Measurements from ENCODE around the gene OSBPL3.

OSBPL3 gene

DNA sequence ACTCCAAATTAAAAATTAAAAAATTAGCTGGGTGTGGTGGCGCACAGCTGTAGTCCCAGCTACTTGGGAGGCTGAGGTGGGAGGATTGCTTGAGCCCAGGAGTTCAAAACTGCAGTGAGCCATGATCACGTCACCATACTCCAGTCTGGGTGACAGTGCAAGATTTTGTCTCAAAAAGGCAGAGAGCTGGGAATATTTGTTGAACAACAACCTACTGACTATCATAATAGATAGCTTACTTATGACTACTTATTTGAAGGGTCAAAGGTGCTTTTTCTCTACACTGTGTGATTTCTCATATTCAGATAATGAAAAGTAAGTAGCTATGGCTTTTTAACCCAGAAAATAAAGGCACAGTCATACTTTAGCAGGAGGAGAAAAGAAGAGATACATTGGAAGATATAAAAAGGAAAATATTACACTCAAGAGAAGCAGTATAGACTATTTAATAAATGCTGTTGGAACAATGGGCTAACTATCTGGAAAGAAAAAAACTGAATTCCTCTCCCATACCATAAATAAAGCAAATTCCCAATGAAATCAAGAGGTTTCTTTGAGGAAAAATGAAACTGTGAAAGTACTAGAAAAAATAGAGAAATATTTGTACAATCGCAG lies 229.4 kb downstream of the OSBPL3 start:
- in situ Hi-C loops (cut with HindIII; ENCODE audit: low sequenced_read_pairs): no loop called here

DNA sequence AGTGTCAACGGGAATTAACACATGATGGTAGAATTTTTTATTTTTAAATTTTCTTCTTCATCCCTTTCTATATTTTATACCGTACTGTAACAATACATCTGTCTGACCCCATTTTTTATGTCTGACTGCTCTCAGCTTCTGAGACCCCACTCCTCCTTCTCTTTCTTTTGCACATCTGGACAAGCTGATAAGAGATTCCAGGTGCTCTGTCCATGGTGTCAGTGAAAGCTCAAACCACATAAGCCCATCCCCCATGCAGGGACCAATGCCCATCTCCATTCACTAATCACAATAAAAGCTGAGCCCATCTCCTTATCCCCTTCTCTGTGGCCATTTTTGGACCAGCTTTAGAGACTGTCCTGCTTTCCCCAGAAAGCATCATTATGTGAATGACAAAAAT lies 231.5 kb downstream of the OSBPL3 start:
- in situ Hi-C loops (cut with HindIII; ENCODE audit: low sequenced_read_pairs): no loop called here
